Gastrocnemius medialis (tissue), 4 donors: ENCODE results near the gene MGST1. TPM values are rescaled to one million over a fixed set of nuclear protein-coding genes. Genes with fewer than 3 reads are reported as not detected.

ENCODE experiments used
- ATAC-seq, 2 donors: fragments of 150-250 bp; one replicate each; pipeline ENCODE4 v1.9.1; 2016
- DNase-seq, 2 donors: peaks; one replicate each; pipeline ENCODE4 v3.0.0-alpha.2; 2019
- H3K27ac ChIP-seq, 4 donors: fragments of 200-600 bp; sonication (generic); 1 replicate in 1 of 4; 2 replicates in 3 of 4; pipeline ENCODE4 v1.5.1; 2016 to 2018; ENCODE audit warnings: mild to moderate bottlenecking in 2 of 4, moderate library complexity in 1 of 4
- H3K27me3 ChIP-seq, 3 donors: fragments of 200-600 bp; sonication (generic) in 2 of 3; 1 replicate in 1 of 3; 2 replicates in 2 of 3; pipeline versions ENCODE4 v1.5.1 to v1.6.0; 2016 to 2019; ENCODE audit warnings: mild to moderate bottlenecking in 1 of 3, moderate library complexity in 1 of 3
- H3K36me3 ChIP-seq, 2 donors: fragments of 200-600 bp; sonication (generic) in 1 of 2; one replicate each; pipeline ENCODE4 v1.5.1; 2017 to 2018
- H3K4me1 ChIP-seq, 2 donors: fragments of 200-600 bp; sonication (generic) in 1 of 2; one replicate each; pipeline ENCODE4 v1.5.1; 2016 to 2017; ENCODE audit warnings: mild to moderate bottlenecking in 2 of 2
- H3K4me3 ChIP-seq, 4 donors: fragments of 200-600 bp; sonication (generic) in 3 of 4; 1 replicate in 1 of 4; 2 replicates in 3 of 4; pipeline ENCODE4 v1.5.1; 2016 to 2019; ENCODE audit warnings: mild to moderate bottlenecking in 2 of 4
- H3K9me3 ChIP-seq, 3 donors: fragments of 200-600 bp; sonication (generic) in 2 of 3; 1 replicate in 1 of 3; 2 replicates in 2 of 3; pipeline ENCODE4 v1.5.1; 2016 to 2019
- CTCF ChIP-seq, 5 experiments: fragments of 450-650 bp in 3 of 5; fragments of 200-600 bp in 2 of 5; sonication (generic) in 2 of 5; IDR thresholded peaks in 4 of 5; conservative IDR thresholded peaks in 1 of 5; 1 replicate in 4 of 5; 2 replicates in 1 of 5; pipeline ENCODE4 v1.5.1; 2016 to 2019; ENCODE audit warnings: antibody characterized with exemption in 5 of 5, mild to moderate bottlenecking in 3 of 5, moderate library complexity in 3 of 5
- POLR2A ChIP-seq, 2 donors: fragments of 450-650 bp; IDR thresholded peaks; one replicate each; pipeline ENCODE4 v1.6.1; 2017; ENCODE audit warnings: antibody characterized with exemption in 2 of 2, mild to moderate bottlenecking in 2 of 2, moderate library complexity in 2 of 2
- in situ Hi-C, 4 donors: fragments of 200-750 bp; cut with MboI; loops; one replicate each; pipeline versions ENCODE4 v1.15.0 to v1.8.0; 2017; ENCODE audit warnings: low sequenced_read_pairs in 4 of 4
- intact Hi-C: fragments of 100-400 bp; cut with DNase I; formaldehyde crosslinking; loops from one replicate; pipeline ENCODE4 v1.15.1; 2023; ENCODE audit warnings: low total_unique reads
- total RNA-seq, 4 donors: library from RNA; depleted of rRNA; stranded (reverse); fragments of >200 nt; gene quantifications; one replicate each; pipeline versions ENCODE4 v1.1.0 to v1.2.3, GENCODE V29; 2016

The MGST1 gene
- total RNA-seq, 4 donors from 2014 or later = 11.8 to 29.5 (median 18.6) TPM

DNA sequence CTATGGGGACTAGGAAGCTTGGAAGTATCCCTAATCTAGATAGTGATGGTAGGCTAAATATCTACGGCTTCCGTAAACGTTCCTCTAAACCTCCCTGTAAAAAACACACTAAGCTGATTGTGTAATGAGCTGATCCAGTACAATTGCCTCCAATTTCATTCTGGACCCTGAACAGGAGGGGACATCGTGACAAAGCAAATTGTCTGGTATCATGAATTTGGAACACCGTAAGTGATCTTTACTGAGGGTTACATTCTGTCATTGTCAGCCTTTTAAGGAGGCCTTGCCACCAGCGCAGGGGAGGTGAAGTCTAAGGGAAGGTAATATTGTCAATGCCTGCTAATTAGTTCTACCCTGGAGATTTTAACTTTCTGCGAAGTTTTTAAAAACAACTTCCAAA, 487 bp upstream of the MGST1 start:
- ATAC-seq = no peak
- H3K36me3 ChIP-seq = no peaks in the 10 kb centered on the region
- H3K27me3 ChIP-seq = peaks cover 0 to 5% (median 0%) of the 10 kb centered on the region in 3 donors
- intact Hi-C loops (no loop called here), in situ Hi-C loops (no loop called here)
- no peaks in the 10 kb centered on the region for H3K4me1 ChIP-seq
- DNase-seq = no peak
- no peaks in the 10 kb centered on the region for H3K9me3 ChIP-seq
- peak overlapping the region in 3 of 4 donors; percentile 36 to 46 (median 42) for H3K4me3 ChIP-seq
- no peak for TF ChIP-seq CTCF (IDR thresholded peaks at IDR 0.05 in 4 of 5, conservative IDR thresholded peaks at IDR 0.05 in 1 of 5)
- TF ChIP-seq POLR2A (IDR thresholded peaks at IDR 0.05) = no peak
- H3K27ac ChIP-seq = peak overlapping the region; percentile 27 to 62 (median 50)

- in situ Hi-C loops = no loop called here
Observed at GRCh38 chr12:16348435-16349130, 1.1 kb downstream of the MGST1 start.

DNA sequence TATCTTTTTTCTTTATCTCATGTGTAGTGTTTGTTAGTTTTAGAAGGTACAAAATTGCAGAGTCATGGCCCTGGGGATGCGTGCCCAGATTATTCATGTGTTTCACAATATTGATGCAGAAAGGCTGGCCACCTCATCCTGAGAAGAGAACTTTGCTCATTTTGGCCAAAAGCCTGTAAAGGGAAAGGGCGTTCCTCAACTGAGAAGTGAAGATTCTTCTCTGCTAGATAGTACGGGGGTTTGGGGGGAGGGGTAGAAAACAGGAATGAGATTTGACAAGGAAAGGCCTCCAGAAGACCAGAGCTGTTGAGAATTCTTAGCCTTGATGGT, 1.7 kb downstream of the MGST1 start:
- H3K27me3 ChIP-seq = peaks cover 0 to 5% (median 0%) of the 10 kb centered on the region in 3 donors
- peak overlapping the region; percentile 37 to 62 (median 50) for H3K27ac ChIP-seq
- peak; percentile 34 to 71 for ATAC-seq
- in situ Hi-C loops (no loop called here), intact Hi-C loops (no loop called here)
- DNase-seq = peak; percentile 45 to 70
- H3K4me3 ChIP-seq = peak overlapping the region in 2 of 4 donors; percentile 36 to 42
- H3K4me1 ChIP-seq = no peaks in the 10 kb centered on the region
- H3K9me3 ChIP-seq = no peaks in the 10 kb centered on the region
- no peak for TF ChIP-seq CTCF (IDR thresholded peaks at IDR 0.05 in 4 of 5, conservative IDR thresholded peaks at IDR 0.05 in 1 of 5)
- no peaks in the 10 kb centered on the region for H3K36me3 ChIP-seq

More at GRCh38 chr12:16348435-16349130, 1.1 kb downstream of the MGST1 start:
- intact Hi-C loops = no loop called here
- H3K4me3 ChIP-seq = peak overlapping the region; percentile 36 to 46 (median 42)
- H3K27me3 ChIP-seq = peaks cover 0 to 5% (median 0%) of the 10 kb centered on the region in 3 donors
- peak in 1 of 2 donors; percentile 9 for ATAC-seq
- H3K36me3 ChIP-seq = no peaks in the 10 kb centered on the region
- no peak for DNase-seq
- peak overlapping the region; percentile 27 to 62 (median 50) for H3K27ac ChIP-seq
- H3K9me3 ChIP-seq = no peaks in the 10 kb centered on the region
- no peak for TF ChIP-seq POLR2A (IDR thresholded peaks at IDR 0.05)
- TF ChIP-seq CTCF (IDR thresholded peaks at IDR 0.05 in 4 of 5, conservative IDR thresholded peaks at IDR 0.05 in 1 of 5) = no peak
- H3K4me1 ChIP-seq = no peaks in the 10 kb centered on the region

DNA sequence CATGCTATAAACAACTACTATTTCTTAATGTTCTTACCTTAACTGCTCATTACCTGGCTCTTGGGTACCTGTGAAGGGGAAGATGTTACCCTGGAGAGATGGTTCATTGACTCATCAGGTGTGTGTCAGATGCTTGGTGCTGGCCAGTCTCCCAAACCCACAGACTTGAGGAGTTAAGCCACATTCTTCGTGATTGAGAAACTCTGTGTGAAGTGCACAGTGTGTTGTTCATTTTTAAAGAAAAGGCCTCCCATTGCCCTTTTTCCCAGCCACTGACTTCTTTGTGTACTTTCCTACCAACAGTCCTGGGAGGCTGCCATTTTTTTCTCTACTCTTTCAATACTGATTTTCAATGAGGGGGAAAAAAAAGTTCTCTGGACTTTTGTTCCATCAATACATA, 3.2 kb downstream of the MGST1 start:
- H3K36me3 ChIP-seq = no peaks in the 10 kb centered on the region
- intact Hi-C loops (loop anchor here (10.0 kb wide), 1 partner anchor 186 kb away; no protein-coding TSS in a partner anchor), in situ Hi-C loops (no loop called here)
- H3K4me1 ChIP-seq = no peaks in the 10 kb centered on the region
- no peak overlapping the region for H3K4me3 ChIP-seq
- peak; percentile 43 to 65 for DNase-seq
- H3K9me3 ChIP-seq = no peaks in the 10 kb centered on the region
- H3K27me3 ChIP-seq = peaks cover 0 to 5% (median 0%) of the 10 kb centered on the region in 3 donors
- H3K27ac ChIP-seq = peak overlapping the region in 3 of 4 donors; percentile 24 to 31 (median 25)
- TF ChIP-seq POLR2A (IDR thresholded peaks at IDR 0.05) = no peak
- no peak for TF ChIP-seq CTCF (IDR thresholded peaks at IDR 0.05 in 4 of 5, conservative IDR thresholded peaks at IDR 0.05 in 1 of 5)
- peak; percentile 69 to 74 for ATAC-seq
